Stimulated activated CD4-positive, alpha-beta T cell treated with anti-CD3 and anti-CD28 coated beads, TNF-alpha, amount 100 ng/mL, for 48 hours (primary cell): ENCODE results near the gene RMND5A.
"Not testable (repeated sequence)": the region's sequence is repeated elsewhere in the genome, so short reads cannot be mapped to it uniquely, and the experiment has no call there.

Experiments used
- DNase-seq, 3 donors: peaks; one replicate each; pipeline ENCODE4 v3.0.0-alpha.2; 2020; ENCODE audit warnings: low read depth in 3 of 3

RMND5A gene, protein sequence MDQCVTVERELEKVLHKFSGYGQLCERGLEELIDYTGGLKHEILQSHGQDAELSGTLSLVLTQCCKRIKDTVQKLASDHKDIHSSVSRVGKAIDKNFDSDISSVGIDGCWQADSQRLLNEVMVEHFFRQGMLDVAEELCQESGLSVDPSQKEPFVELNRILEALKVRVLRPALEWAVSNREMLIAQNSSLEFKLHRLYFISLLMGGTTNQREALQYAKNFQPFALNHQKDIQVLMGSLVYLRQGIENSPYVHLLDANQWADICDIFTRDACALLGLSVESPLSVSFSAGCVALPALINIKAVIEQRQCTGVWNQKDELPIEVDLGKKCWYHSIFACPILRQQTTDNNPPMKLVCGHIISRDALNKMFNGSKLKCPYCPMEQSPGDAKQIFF

DNA sequence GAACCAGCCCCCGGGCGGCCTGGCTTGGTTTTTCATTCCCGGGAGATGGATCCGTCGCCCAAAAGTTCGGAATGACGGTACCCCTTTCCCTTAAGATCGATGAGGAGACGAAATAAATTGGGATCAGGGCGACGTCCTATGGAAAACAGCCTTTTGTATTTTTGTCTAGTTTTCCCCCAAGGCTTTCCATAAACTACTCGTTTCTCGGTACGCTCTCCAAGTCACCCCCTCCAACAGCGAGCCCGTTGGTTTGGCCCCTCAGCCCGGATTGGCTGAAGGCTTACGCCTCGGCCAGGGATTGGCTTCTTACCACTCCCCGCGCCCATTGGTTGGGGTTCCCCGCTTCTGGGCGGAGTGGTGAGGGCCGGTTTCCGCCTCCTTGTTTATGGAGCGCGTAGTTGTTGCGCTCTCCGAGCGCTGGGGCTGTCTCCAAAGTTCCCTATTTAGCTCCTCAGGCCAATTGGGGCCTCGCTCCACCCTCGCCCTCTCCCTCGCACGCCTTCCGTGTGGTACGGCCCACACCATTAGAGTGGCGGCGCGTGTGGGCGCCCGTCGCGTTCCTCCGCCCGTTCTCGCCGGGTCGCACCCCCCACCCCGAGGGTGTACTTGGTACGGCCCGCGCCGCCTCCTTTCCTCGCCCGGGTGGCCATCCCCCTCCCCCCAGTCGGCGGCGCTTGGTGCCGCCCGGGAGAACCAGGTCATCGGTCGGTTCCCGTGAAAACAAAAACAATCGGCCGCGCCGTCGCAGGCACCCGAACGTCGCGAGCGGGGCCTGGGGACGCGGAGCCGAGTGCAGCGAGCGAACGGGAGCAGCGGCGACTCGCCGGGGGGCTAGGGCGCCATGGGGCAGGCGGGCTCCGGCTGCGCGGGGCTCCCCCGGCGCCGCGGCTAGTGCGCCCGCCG lies at the start of gene RMND5A:
Gene RMND5A, plus strand, starts transcription at position 655 of the 903 bp plus-strand sequence. CDS start 377 bp downstream, outside the sequence.
- peak; percentile 70 to 92 (median 88) for DNase-seq

DNA sequence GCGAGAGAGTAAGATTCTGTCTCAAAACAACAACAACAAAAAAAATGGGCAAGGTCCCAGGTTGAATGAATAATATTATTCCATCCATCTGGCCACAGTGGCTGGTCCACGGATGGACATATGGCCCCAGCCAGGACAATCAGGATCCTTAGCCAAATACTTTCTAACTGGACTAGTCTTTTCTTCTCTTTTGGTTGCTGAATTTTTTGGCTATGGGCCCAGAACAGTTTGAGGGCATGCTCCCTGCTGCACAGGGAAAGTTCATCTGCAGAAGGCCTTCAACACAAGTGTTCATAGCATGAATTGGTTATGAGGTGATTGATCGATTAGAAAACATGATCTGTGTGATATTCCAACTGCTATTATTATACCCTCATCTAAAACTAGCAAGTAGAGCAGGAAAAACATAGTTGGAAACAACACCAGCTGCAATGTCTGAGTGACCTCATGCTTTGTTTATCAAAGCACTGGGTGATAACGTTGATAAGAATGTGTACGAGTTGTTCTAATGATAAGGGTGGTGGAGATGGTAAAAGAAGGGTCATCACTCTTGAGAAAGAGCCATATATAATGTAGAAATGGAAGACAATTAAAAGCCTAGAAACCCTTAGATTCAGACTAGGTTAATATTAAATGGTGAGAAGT lies 48.6 kb upstream of the RMND5A start:
- DNase-seq: no peak

DNA sequence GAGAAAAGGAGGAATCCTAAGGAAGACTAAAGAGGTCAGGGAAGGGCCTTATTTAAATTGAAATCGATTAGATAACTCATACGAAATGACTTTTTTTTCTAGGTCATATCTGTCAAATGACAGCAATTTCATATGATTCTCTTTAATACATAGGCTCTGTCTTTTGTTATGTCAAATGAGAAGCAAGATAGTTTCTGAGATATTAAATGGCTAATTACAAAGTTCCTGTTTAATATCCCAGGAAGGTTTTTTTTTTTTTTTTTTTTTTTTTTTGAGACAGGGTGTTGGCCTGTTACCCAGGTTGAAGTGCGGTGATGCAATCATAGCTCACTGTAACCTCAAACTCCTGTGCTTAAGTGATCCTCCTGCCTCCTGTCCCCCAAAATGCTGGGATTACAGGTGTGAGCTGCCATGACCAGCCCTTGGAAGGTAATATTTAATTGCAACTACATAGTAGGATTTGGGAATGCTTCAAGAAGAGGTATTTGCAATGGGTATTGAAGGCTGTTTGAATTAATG lies 48.0 kb upstream of the RMND5A start:
- DNase-seq: no peak

DNA sequence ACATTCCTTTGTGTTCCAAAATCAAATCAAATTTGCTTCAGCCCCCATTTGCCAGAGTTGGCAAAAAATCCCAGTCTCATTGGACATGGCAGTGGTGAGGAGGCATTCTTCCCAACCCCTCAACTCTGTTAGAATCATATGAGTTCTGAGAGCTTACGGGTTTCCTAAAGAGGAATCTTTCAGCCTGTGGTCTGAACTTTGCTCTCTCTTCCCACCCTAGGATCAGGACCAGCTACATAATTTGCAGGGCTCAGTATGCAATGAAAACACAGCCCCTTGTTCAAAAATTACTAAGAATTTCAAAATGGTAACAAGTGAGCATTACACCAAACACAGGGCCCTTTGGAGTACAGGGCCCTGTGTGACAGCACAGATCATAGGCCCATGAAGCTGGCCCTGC lies 47.1 kb upstream of the RMND5A start:
- no peak for DNase-seq

DNA sequence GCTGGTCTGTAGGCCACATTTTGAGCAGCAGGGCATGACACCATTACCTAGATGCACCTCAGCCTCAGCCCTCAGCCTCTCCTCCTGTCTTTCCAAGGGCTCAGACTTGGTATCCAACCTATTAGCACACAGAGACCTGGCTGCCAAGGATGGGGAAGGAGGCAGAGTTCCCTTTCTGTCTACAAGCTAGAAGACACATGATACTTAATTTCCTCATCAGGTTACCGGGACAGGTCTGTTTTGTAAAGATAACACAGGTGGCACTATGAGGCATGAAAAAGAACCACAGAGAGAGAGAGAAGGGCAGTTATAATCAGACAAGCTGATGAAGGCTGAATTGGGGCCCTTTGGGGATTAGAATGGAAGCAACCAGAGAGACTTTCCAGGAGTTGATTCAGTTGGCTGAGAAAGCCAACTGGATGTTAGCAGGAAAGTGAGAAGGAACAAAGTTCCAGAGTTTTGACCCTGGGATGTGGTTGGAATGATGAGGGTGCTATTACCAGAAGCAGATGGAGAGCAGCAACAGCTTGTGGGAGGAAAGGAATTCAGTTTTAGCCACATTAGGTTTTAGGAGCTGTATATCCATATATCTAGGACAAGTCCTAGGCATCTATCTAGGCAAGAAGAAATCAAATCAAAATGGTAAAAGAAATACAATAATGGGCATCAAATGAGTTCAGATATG lies 46.0 kb upstream of the RMND5A start:
- no peak for DNase-seq

DNA sequence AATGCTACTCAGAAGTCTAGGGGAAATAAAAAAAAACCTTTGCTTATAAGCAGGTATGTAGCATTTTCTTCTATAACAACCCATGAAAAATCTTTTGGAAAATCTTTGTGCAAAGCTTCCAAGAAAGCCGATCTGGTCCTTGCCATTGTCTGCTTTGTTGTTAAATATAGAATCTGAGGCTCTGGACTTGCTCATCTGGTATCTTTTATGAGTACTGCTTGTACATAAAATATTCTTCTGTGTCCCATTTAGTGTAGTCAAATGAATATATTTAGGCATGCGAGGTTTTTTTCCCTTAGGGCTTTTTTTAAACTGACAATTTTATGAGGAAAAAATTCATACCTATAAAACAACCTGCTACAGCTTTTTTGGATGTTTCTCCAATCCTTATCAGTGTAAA lies 45.0 kb upstream of the RMND5A start:
- DNase-seq: no peak

DNA sequence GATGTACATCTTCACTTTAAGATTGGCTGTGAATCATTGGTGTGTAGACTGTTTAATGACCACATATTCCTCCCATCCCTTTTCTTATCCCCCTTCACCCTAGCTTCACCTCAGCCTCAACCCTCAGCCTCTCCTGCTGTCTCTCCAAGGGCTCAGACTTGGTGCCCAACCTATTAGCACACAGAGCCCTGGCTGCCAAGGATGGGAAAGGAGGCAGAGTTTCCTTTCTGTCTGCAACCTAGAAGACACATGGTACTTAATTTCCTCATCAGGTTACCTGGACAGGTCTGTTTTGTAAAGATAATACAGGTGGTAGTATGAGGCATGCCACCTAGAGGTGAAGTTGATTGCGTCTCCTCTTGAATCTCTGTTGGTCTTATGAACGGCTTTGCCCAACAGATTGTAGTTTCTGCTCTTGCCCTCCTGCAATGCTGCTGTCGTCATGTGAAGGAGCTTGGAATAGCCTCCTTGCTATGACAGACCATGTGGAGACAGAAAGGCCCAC lies 44.5 kb upstream of the RMND5A start:
- no peak for DNase-seq

DNA sequence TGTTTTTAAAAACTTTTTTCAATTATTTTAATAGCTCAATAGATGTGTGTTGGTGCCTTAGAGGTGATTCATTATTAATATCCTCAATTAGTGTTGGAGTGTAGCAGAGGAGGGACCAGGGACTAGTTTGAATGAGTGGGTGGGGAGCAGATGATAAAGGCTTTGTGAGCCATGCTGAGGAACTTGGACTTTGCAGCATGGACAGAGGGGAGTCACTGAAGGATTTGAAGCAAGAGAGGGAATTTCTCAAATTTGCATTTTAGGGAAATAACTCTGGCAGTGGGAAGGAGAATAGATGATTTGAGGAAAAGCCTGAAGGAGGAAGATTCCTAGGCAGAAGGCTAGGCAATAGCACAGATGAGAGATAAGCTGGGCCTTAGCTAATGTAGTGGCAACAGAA lies 42.3 kb upstream of the RMND5A start:
- DNase-seq: no peak

DNA sequence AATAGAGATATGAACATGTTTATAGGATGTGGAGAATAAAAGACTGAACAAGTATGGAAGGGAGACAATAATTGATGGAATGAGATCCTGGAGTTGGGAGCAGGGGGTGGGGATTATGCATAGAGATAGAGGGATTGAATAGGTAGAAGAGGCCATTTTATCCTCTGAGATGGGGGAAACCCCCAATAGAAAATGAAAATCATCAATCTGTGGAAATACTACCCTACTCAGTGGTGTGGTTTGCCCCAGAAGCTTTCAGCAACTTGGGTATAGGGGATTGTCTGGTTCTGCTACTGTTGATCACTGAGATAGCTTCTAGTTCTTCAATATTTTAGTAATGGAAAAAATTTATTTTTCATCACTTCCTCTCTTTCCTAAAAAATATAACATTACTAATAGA lies 41.1 kb upstream of the RMND5A start:
- DNase-seq: no peak

DNA sequence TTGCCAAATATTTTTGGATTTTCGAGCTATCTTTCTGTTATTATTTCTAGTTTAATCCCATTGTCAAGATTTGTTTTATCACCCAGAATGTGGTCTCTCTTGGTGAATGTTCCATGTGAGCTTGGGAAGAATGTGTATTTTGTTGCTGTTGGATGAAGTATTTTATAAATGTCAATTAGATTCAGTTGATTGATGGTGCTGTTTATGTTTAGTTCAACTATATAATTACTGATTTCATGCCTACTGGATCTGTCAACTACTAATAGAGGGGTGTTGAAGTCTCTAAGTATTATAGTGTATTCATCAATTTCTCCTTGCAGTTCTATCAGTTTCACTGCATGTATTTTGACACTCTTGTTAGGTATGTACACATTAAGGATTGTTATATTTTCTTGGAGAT lies 34.7 kb upstream of the RMND5A start:
- no peak for DNase-seq

DNA sequence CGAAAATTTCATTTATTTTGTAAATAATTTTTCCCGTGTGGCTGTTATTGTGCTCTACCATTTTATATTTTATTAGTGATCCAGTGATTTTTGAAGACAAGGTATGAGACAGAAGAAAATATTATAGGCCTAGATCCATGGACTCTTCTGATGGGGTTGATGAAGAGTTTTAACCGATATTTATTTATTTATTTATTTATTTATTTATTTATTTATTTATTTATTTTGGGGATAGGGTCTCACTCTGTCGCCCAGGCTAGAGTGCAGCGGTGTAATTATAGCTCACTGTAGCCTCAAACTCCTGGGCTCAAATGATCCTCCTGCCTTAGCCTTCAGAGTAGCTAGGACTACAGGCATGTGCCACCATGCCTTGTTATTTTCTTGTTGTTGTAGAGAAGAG lies 33.6 kb upstream of the RMND5A start:
- no peak for DNase-seq

DNA sequence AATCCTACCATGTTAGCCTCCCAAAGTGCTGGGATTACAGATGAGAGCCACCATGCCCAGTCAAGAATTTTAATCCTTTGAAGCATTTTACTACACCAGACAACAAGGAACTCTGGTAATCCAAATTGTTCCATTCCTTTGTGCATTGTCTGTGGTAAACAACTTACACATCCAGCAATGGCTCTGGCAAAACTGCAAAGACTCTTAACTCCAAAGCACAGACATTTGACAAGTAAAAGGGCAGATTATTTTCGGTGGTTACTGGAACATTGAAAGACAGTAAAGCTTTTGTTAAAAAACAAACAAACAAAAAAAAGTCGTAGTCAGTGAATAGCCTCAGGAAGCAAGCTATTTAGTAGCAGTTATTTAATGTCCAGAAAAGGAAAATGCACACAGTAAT lies 33.2 kb upstream of the RMND5A start:
- DNase-seq: no peak

DNA sequence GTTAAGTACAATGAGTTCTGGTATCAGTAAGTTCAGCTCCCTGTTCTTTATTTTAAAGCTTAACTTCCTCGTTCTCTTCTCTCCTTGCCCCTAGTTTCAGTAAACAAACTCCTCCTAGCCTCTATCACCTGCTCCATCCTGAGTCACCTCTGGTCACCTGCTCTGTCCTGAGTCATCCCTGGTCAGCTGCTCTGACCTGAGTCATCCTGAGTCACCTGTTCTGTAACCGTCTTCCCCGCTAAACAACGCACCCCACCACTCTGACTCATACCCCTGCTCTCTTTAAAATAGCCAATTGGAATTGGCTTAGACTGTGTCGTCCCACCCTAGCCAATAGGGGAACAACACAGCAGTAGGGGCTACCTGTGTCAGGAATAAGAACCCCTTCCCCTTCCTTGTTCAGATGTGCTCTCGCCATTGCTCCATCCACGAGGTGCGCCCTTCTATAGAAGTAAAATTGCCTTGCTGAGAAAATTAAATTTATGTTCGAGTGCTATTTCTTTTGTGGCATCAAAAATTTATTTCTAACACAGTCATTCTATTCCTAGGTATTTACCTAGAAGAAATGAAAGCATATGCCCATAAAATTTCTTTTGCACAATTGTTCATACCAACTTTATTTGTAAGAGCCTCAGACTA lies 24.9 kb upstream of the RMND5A start:
- DNase-seq: peak in 1 of 3 donors; percentile 3

DNA sequence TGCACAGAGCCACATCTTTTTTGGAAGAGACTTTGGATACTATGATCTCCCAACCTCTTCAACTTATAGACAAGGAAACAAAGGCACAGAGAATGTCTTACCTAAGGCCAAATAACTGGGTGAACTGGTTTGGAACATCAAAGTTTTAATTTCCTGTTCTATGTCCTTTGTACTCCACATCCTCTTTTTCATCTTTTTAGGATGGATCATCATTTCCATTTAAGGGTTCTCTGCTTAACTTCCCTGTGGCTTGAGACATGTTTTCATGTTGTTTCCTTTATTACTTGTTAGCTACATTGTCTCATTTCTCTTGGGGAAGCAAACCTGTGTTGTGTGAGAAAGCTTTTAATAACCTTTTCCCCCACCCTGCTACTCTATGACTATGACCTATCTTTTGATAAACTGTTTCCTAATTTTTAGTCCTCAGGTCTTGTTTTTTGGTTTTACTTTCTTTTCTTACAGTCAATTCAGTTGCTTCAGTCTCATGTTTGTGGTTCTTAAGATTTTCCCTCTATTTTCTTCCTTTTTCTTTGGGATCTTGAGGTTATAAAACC lies 22.5 kb upstream of the RMND5A start:
- no peak for DNase-seq

DNA sequence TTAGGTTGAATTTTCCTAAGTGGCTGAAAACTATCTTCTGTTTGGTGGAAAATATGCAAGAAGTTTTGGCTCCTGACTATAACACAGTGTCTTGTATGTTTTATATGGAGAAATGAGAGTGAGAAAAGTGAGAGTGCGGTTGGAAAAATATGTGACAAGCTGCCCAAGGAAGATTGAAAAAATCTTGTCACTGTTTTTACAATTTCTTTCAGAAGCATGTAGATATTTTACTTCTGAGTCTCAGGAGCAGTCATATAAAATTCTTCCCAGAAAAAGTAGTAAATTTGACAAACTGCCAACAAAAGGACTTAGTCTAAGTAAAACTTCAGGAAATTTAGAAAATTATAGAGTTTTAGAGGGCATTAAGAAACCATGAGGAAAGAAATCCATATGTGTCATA lies 19.4 kb upstream of the RMND5A start:
- DNase-seq: no peak

DNA sequence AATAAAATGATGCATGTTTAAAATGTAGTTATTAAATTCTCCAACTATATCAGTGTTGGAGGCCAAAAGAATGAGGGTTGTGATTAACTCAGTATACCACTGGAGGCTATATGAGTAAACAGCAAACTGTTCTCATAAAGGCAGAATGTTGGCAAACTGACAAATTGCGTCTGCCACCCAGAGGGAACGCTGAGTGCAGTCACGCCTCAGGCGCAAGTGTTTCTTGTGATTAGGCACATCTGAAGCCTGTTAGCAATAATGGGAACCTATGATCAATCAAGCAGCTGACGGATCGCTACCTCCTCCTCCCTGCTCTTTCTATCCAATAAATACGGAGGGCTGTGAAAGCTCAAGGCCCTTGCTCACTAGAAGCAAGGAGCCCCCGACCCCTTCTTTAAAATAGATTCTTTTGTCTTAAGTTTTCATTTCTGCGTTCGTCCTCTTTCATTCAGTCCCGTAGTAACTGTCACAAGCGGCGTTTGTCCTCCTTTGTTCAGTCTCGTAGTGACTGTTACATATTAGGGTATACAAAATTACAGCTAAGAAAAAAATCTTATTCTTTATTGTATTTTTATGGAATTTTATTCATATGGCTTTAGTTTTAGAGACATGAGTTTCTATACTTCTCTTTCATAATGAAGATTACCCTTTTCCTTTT lies 16.3 kb upstream of the RMND5A start:
- DNase-seq: no peak

DNA sequence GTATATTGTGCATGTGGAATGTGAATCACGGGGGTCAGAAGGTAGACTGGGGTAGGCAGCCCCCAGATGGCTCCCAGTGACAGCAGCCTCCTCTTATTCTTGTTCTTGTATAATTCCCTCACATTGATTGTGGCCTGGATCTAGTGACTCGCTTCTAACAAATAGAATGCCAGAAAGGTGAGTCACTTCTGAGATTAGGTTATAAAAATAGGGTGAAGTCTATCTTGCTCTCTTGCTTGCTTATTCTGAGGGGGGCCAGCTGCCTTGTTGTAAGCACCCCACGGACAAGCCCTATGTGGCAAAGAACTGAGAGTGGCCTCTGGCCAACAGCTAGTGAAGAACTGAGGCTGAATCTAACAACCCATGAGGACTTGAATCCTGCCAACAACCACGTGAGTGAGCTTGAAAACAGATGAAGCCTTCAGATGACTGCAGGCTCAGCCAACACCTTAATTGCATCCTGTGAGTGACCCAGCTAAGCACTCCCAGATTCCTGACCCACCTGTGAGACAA lies 15.6 kb upstream of the RMND5A start:
- DNase-seq: no peak

DNA sequence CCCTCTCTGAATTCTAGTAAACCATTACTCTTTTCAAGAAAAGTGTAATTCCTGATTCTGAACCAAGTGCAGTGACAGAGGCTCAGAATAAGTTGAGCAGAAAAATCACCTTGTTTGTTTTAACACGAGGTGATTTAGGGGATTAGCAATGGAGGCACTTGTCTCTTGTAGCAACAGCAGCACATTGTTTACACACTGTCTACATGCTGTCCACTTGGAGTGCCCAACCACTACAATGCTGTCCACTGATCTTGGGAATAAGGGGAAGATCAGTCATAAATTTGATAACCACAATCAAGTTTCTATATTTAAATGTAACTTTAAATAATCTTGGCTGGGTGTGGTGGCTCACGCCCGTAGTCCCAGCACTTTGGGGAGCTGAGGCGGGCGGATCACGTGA lies 13.9 kb upstream of the RMND5A start:
- no peak for DNase-seq

DNA sequence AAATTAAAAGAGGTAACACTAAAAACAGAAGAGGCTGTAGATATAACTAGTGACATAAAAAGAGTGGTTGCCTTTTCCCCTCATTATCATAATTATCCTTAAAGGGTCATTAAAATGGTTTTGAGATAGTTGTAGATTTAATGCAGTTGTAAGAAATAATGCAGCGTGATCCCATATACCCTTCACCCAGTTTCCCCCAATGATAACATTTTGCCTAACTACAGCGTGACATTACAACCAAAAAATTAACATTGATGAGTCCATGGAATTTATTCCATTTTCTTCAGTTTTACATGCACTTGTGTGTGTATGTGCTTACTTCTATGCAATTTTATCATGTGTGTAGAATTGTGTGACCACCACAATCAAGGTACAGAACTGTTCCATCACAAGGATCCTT lies 13.2 kb upstream of the RMND5A start:
- no peak for DNase-seq

DNA sequence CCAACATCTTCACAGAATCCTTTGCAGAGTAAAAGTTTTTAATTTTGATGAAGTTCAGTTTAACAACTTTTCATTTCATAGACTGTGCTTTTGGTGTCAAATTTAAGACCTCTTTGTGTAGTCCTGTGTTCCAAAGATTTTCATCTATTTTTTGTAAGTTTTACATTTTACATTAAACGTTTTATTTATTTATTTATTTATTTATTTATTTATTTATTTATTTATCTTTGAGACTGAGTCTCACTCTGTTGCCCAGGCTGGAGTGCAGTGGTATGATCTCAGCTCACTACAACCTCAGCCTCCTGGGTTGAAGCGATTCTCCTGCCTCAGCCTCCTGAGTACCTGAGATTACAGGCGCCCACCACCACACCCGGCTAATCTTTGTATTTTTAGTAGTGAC lies 12.0 kb upstream of the RMND5A start:
- DNase-seq: not testable (repeated sequence)
